ENCODE measurements around the gene AIPL1. TPM values are rescaled to one million over a fixed set of nuclear protein-coding genes. Genes with fewer than 3 reads are reported as not detected.

AIPL1 gene
- total and polyA plus RNA-seq, 2 of the 4 experiments (the other 2 are of a cell fraction) = not detected

DNA sequence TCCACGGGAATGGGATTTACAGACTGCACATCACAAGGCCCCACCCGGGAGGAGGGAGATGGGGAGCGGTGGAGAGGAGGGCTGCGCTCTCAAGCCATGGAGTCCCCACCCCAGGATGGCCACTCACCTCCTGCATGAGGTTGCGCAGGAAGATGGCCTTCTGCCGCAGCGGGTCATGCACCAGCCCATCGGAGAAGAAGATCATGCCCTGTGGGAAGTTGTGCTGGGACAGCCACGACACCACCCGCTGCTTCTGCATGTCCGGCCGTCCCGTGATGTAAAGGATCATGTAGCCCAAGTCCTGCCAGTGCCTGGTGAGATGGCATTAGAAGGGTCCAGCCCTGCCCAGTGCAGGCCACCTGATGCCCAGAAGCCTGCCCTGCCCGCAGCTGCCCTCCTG is 26.3 kb upstream of the AIPL1 start:
- CTCF ChIA-PET = no interaction called here
- 100% methylated on average over 3 of the region's 14 CpGs; no CpG with 5 or more reads in 1 of the 2 experiments for WGBS, 2 experiments (ENCODE audit: extremely low coverage in 2 of 2, insufficient read length in 1 of 2)

More for the DNA sequence above, 26.3 kb upstream of the AIPL1 start:
- Histone ChIP-seq H3K9me3 (ENCODE audit: control insufficient read depth, insufficient read depth, low read length) (no peaks in the 10 kb centered on the region), H2BK5ac (ENCODE audit: low read depth, low read length, poor library complexity, severe bottlenecking) (no peak overlapping the region), H3K36me3 (ENCODE audit: control insufficient read depth, insufficient read depth, low read length) (no peaks in the 10 kb centered on the region), H3K4ac (ENCODE audit: low read depth, low read length) (no peak overlapping the region), H3K4me1 (ENCODE audit: control insufficient read depth, insufficient read depth, low read length) (peaks cover 11% of the 10 kb centered on the region), H3K79me1 (ENCODE audit: low read depth in 1 of 2, low read length in 2 of 2) (no peaks in the 10 kb centered on the region), H3K27me3 (ENCODE audit: control insufficient read depth, insufficient read depth, low read length) (no peaks in the 10 kb centered on the region), H4K8ac (ENCODE audit: low read depth in 2 of 2, low read length in 2 of 2) (no peak overlapping the region), H3K9me1 (ENCODE audit: insufficient read depth, low read length) (peaks cover 9% of the 10 kb centered on the region), H4K5ac (ENCODE audit: low read depth, low read length) (no peak overlapping the region), H2AK5ac (ENCODE audit: low read depth, low read length) (no peak overlapping the region), H3K18ac (ENCODE audit: low read depth, low read length) (no peak overlapping the region), H3K27ac (ENCODE audit: insufficient read depth, low read length) (no peak overlapping the region), H4K20me1 (ENCODE audit: insufficient read depth, low read length) (no peaks in the 10 kb centered on the region), H2BK120ac (ENCODE audit: low read depth, low read length) (no peak overlapping the region), H3K56ac (ENCODE audit: extremely low read depth, insufficient read depth, low read length) (no peak overlapping the region), H2AK9ac (replicated peaks; ENCODE audit: low read depth, low read length, poor library complexity) (no peak overlapping the region), H3K4me3 (ENCODE audit: insufficient read depth, low read depth, low read length) (no peak overlapping the region), H3K23ac (ENCODE audit: low read depth, low read length) (no peak overlapping the region), H4K91ac (ENCODE audit: insufficient read depth, low read depth, low read length) (no peak overlapping the region), H2BK20ac (ENCODE audit: low read depth, low read length) (no peak overlapping the region), H3K9ac (ENCODE audit: low read depth, low read length) (no peak overlapping the region), H2AFZ (replicated peaks; ENCODE audit: low read length, poor library complexity) (no peak overlapping the region), H2BK15ac (ENCODE audit: low read depth, low read length) (no peak overlapping the region), H3K4me2 (ENCODE audit: low read depth, low read length) (no peak overlapping the region), H3K14ac (replicated peaks; ENCODE audit: low read depth, low read length) (no peak overlapping the region)
- no TSS peak for BruUV-seq (replicated peaks)
- no peak for DNase-seq
- no peak for ATAC-seq (ENCODE audit: low read depth)
- in situ Hi-C loops (cut with MboI; ENCODE audit: low sequenced_read_pairs) = no loop called here
- dilution Hi-C loops (cut with HindIII; ENCODE audit: low sequenced_read_pairs, unreplicated experiment) = no loop called here
- no peak for TF ChIP-seq FOS (IDR thresholded peaks at IDR 0.05; ENCODE audit: low read depth, low read length)
- no peak for TF ChIP-seq RCOR1 (IDR thresholded peaks at IDR 0.05; ENCODE audit: insufficient replicate concordance, low read length)
- no peak for TF ChIP-seq CEBPB (IDR thresholded peaks at IDR 0.05; ENCODE audit: low read depth, low read length)
- TF ChIP-seq, protein P1, sequence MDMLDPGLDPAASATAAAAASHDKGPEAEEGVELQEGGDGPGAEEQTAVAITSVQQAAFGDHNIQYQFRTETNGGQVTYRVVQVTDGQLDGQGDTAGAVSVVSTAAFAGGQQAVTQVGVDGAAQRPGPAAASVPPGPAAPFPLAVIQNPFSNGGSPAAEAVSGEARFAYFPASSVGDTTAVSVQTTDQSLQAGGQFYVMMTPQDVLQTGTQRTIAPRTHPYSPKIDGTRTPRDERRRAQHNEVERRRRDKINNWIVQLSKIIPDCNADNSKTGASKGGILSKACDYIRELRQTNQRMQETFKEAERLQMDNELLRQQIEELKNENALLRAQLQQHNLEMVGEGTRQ (IDR thresholded peaks at IDR 0.05; ENCODE audit: low read depth, low read length) = no peak
- TF ChIP-seq, protein P2, sequence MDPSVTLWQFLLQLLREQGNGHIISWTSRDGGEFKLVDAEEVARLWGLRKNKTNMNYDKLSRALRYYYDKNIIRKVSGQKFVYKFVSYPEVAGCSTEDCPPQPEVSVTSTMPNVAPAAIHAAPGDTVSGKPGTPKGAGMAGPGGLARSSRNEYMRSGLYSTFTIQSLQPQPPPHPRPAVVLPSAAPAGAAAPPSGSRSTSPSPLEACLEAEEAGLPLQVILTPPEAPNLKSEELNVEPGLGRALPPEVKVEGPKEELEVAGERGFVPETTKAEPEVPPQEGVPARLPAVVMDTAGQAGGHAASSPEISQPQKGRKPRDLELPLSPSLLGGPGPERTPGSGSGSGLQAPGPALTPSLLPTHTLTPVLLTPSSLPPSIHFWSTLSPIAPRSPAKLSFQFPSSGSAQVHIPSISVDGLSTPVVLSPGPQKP (IDR thresholded peaks at IDR 0.05; ENCODE audit: borderline replicate concordance, low read depth, low read length) = no peak
- no peak for TF ChIP-seq RAD21 (IDR thresholded peaks at IDR 0.05; ENCODE audit: low read length)
- no peak for TF ChIP-seq MAFK (IDR thresholded peaks at IDR 0.05; ENCODE audit: low read depth, low read length)
- POLR2A ChIA-PET (ENCODE audit: unreplicated experiment) = no interaction called here
- intact Hi-C loops (cut with micrococcal nuclease) = no loop called here
